Right lobe of liver (tissue), 4 donors: ENCODE data around the gene TBXAS1.

Experiments
- POLR2A ChIP-seq: fragments of 450-650 bp; IDR thresholded peaks from one replicate; pipeline ENCODE4 v1.6.1; 2017; ENCODE audit warnings: antibody characterized with exemption, mild to moderate bottlenecking
- TF ChIP-seq, protein P1 (sequence below), 4 donors: fragments of 200-600 bp in 3 of 4; fragments of 450-650 bp in 1 of 4; IDR thresholded peaks; one replicate each; pipeline versions ENCODE4 v1.5.1 to v1.8.0; 2016 to 2022; ENCODE audit warnings: antibody characterized with exemption in 4 of 4, mild to moderate bottlenecking in 2 of 4
- donor health status: DM: no; HTN: no; CAD: no.
- donor health status: DM: no; HTN: no; CAD: no.
- donor health status: DM: no; HTN: yes; CAD: no.

DNA sequence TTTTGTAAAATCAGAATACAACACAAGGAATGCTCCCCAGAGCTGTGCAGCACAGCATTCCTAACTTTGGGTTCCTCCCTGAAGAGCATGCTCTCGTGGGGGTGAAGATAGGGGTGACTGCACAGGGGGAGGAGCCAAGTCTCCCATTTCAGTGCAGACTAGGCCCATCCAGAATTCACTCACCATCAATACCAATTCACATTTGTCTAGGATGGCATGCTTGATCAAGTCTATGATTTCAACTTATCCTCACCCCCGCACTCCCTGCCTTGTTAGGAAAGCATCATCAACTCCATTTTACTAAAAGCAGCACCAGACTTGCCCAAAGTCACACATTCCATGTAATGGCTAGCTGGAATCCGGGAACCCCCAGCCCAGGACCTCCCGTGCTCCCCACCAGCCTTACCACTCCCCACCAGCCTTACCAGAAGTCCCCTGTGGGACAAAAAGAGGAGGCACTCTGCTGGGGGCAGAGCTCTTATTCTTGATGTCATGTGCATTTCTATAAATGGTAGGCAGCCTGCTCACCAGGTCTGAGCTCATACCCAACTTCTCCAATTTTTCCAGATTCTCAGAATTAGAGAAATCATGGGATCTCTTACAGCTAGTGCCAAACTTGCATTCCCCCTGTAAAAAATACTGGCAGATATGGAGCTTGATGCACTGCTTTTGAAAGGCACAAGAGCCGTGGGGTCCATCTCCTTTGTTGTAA is 227.5 kb downstream of the TBXAS1 start:
- TF ChIP-seq, protein P1, sequence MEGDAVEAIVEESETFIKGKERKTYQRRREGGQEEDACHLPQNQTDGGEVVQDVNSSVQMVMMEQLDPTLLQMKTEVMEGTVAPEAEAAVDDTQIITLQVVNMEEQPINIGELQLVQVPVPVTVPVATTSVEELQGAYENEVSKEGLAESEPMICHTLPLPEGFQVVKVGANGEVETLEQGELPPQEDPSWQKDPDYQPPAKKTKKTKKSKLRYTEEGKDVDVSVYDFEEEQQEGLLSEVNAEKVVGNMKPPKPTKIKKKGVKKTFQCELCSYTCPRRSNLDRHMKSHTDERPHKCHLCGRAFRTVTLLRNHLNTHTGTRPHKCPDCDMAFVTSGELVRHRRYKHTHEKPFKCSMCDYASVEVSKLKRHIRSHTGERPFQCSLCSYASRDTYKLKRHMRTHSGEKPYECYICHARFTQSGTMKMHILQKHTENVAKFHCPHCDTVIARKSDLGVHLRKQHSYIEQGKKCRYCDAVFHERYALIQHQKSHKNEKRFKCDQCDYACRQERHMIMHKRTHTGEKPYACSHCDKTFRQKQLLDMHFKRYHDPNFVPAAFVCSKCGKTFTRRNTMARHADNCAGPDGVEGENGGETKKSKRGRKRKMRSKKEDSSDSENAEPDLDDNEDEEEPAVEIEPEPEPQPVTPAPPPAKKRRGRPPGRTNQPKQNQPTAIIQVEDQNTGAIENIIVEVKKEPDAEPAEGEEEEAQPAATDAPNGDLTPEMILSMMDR (IDR thresholded peaks at IDR 0.05): no peak
- no peak for TF ChIP-seq POLR2A
